Endothelial cell of umbilical vein (primary cell): ENCODE data around the gene ATP8A1.

Experiments
- JUN ChIP-seq: IDR thresholded peaks from 2 replicates; pipeline ENCODE4 v1.6.1; 2011; ENCODE audit warnings: borderline replicate concordance, low read depth; ENCODE audit not compliant: insufficient read length, insufficient read depth
- POLR2A ChIP-seq: IDR thresholded peaks from 2 replicates; pipeline ENCODE4 v1.6.1; 2012; ENCODE audit warnings: low read depth, mild to moderate bottlenecking, control low read depth, low read length
- TF ChIP-seq, protein P1 (sequence below), 2 donors: IDR thresholded peaks; 1 replicate in 1 of 2; 2 replicates in 1 of 2; pipeline ENCODE4 v1.5.1; 2011; ENCODE audit warnings: low read length in 2 of 2, mild to moderate bottlenecking in 2 of 2, moderate library complexity in 2 of 2, control low read depth in 1 of 2, inconsistent platforms in 1 of 2, low read depth in 1 of 2; ENCODE audit not compliant: insufficient read depth in 1 of 2; ENCODE audit errors: extremely low read depth in 1 of 2

- TF ChIP-seq JUN, result no peak
- no peak for TF ChIP-seq POLR2A
- TF ChIP-seq, protein P1, sequence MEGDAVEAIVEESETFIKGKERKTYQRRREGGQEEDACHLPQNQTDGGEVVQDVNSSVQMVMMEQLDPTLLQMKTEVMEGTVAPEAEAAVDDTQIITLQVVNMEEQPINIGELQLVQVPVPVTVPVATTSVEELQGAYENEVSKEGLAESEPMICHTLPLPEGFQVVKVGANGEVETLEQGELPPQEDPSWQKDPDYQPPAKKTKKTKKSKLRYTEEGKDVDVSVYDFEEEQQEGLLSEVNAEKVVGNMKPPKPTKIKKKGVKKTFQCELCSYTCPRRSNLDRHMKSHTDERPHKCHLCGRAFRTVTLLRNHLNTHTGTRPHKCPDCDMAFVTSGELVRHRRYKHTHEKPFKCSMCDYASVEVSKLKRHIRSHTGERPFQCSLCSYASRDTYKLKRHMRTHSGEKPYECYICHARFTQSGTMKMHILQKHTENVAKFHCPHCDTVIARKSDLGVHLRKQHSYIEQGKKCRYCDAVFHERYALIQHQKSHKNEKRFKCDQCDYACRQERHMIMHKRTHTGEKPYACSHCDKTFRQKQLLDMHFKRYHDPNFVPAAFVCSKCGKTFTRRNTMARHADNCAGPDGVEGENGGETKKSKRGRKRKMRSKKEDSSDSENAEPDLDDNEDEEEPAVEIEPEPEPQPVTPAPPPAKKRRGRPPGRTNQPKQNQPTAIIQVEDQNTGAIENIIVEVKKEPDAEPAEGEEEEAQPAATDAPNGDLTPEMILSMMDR (IDR thresholded peaks at IDR 0.05; ENCODE audit: extremely low read depth in 1 of 2, insufficient read depth in 1 of 2, low read depth in 1 of 2, low read length in 2 of 2), result no peak
Observed at GRCh38 chr4:42640613-42641012, 16.3 kb downstream of the ATP8A1 start.
